ENCODE data around the gene UBLCP1. TPM values are rescaled to one million over a fixed set of nuclear protein-coding genes. Genes with fewer than 3 reads are reported as not detected.

Gene UBLCP1
- total and polyA plus RNA-seq, 12 donors = 11.3 to 27.2 (median 21.2) TPM

GRCh38 chr5:159303286-159303685 lies 40.2 kb downstream of the UBLCP1 start:
- Histone ChIP-seq H3K4me3 (no peak overlapping the region), H3K4me1 (replicated peaks in 1 of 2) (no peaks in the 10 kb centered on the region), H3K27me3 (no peaks in the 10 kb centered on the region), H3K27ac (no peak overlapping the region), H3K9me3 (replicated peaks in 1 of 3) (no peaks in the 10 kb centered on the region), H3K36me3 (replicated peaks in 1 of 2) (no peaks in the 10 kb centered on the region)
- no peak for DNase-seq
- WGBS, 4 donors = 94 to 96% (median 95%) methylated on average over 4 of the region's 4 CpGs
- intact Hi-C loops (cut with DNase I) = no loop called here
- TF ChIP-seq POLR2A (IDR thresholded peaks at IDR 0.05) (no peak), CTCF (IDR thresholded peaks at IDR 0.05) (no peak)

GRCh38 chr5:159304961-159305595 lies 42.0 kb downstream of the UBLCP1 start:
- 69 to 79% (median 72%) methylated on average over 5 of the region's 5 CpGs for WGBS, 4 donors
- TF ChIP-seq POLR2A (IDR thresholded peaks at IDR 0.05) (no peak), CTCF (IDR thresholded peaks at IDR 0.05) (no peak)

GRCh38 chr5:159309689-159310433 lies 46.8 kb downstream of the UBLCP1 start:
- peaks cover 10% of the 10 kb centered on the region for H3K27me3 ChIP-seq
- intact Hi-C loops (cut with DNase I) = loop anchor here in 1 of 2 donors (10.0 kb wide), 1 partner anchor 155 kb away; no protein-coding TSS in a partner anchor
- 74 to 88% (median 78%) methylated on average over 8 of the region's 8 CpGs for WGBS, 4 donors

More at GRCh38 chr5:159304961-159305595, 42.0 kb downstream of the UBLCP1 start:
- Histone ChIP-seq H3K36me3 (replicated peaks in 1 of 2) (no peaks in the 10 kb centered on the region), H3K4me1 (replicated peaks in 1 of 2) (no peaks in the 10 kb centered on the region), H3K27me3 (no peaks in the 10 kb centered on the region), H3K9me3 (replicated peaks in 1 of 3) (no peaks in the 10 kb centered on the region), H3K27ac (no peak overlapping the region), H3K4me3 (no peak overlapping the region)
- DNase-seq = no peak
- intact Hi-C loops (cut with DNase I) = no loop called here

More at GRCh38 chr5:159309689-159310433, 46.8 kb downstream of the UBLCP1 start:
- Histone ChIP-seq H3K9me3 (replicated peaks in 1 of 3) (no peaks in the 10 kb centered on the region), H3K4me1 (replicated peaks in 1 of 2) (no peaks in the 10 kb centered on the region), H3K4me3 (no peak overlapping the region), H3K27ac (no peak overlapping the region), H3K36me3 (replicated peaks in 1 of 2) (no peaks in the 10 kb centered on the region)
- peak in 1 of 7 donors; percentile 26 for DNase-seq
- no peak for TF ChIP-seq POLR2A (IDR thresholded peaks at IDR 0.05)
- TF ChIP-seq CTCF (IDR thresholded peaks at IDR 0.05) = no peak
